Esophagus squamous epithelium (tissue), 4 donors: ENCODE data around the gene ZSCAN12.

ENCODE experiments used
- CTCF ChIP-seq, 6 experiments: fragments of 450-650 bp in 4 of 6; fragments of 200-600 bp in 2 of 6; sonication (generic) in 2 of 6; IDR thresholded peaks; one replicate each; pipeline ENCODE4 v1.5.1; 2016 to 2019; ENCODE audit warnings: antibody characterized with exemption in 6 of 6, mild to moderate bottlenecking in 4 of 6, moderate library complexity in 4 of 6
- POLR2A ChIP-seq, 4 donors: fragments of 450-650 bp; IDR thresholded peaks; one replicate each; pipeline ENCODE4 v1.6.1; 2017; ENCODE audit warnings: antibody characterized with exemption in 4 of 4, mild to moderate bottlenecking in 4 of 4, moderate library complexity in 3 of 4

DNA sequence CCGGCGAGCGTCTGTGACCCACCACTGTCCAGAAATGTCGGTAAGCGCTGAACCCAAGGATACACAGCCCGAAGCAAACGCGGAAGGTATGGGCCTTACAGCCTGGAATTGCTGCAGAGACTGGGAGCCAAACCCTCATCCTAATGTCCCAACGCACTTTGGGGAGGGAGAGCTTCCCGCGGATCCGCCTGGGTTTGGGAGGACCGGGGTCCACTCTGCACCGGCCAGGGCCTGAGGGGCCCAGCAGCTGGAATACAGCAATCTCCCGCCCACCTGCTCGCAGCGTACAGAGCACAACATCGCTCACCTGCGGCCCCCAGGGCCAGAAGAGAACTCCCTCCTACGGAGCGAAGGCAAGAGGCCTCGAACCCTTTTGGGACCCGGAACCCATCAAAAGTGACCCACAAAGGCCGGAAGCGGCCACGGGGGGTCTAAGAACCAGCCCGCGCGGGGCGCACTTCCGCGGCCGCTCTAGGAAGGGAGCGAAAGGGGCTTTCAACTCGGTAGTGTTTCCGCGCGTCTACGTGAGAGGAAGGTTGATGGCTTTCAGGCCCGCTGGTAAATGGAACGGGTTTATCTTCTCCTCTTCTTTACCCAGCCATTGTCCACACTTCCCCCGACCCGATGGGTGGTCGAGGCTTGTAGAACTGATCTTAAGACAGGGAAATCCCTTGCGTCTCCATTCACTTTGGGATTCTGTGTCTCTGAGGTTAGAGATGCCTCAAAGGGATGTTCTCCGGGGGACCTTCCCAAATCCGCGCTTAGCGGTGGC, at the start of gene ZSCAN12:
- TF ChIP-seq CTCF (IDR thresholded peaks at IDR 0.05) (peak in 4 of 6 experiments; percentile 26 to 56 (median 30)), POLR2A (IDR thresholded peaks at IDR 0.05) (no peak)
